ENCODE measurements around the gene ARHGEF25. TPM values are rescaled to one million over a fixed set of nuclear protein-coding genes. Genes with fewer than 3 reads are reported as not detected.
"Not testable (repeated sequence)": the region's sequence is repeated elsewhere in the genome, so short reads cannot be mapped to it uniquely, and the experiment has no call there.

The ARHGEF25 gene
- total RNA-seq, 1 experiment from 2014 or later = 5.2 TPM

GRCh38 chr12:57568838-57569237 lies 42.4 kb upstream of the ARHGEF25 start:
- no peak overlapping the region for H3K4me3 Mint-ChIP-seq (ENCODE audit: unreplicated experiment)
- BruUV-seq (replicated peaks) = no TSS peak
- Histone ChIP-seq H3K36me3 (ENCODE audit: control insufficient read depth, insufficient read depth, low read length) (no peaks in the 10 kb centered on the region), H3K9me3 (no peaks in the 10 kb centered on the region), H3K4me3 (ENCODE audit: low read depth, low read length) (no peak overlapping the region), H3K4me1 (no peaks in the 10 kb centered on the region), H3K27me3 (replicated peaks; ENCODE audit: control insufficient read depth, insufficient read depth, low read length) (no peaks in the 10 kb centered on the region)
- peaks cover 10% of the 10 kb centered on the region for H3K27me3 Mint-ChIP-seq (ENCODE audit: insufficient read depth, unreplicated experiment)
- TF ChIP-seq, protein P1, sequence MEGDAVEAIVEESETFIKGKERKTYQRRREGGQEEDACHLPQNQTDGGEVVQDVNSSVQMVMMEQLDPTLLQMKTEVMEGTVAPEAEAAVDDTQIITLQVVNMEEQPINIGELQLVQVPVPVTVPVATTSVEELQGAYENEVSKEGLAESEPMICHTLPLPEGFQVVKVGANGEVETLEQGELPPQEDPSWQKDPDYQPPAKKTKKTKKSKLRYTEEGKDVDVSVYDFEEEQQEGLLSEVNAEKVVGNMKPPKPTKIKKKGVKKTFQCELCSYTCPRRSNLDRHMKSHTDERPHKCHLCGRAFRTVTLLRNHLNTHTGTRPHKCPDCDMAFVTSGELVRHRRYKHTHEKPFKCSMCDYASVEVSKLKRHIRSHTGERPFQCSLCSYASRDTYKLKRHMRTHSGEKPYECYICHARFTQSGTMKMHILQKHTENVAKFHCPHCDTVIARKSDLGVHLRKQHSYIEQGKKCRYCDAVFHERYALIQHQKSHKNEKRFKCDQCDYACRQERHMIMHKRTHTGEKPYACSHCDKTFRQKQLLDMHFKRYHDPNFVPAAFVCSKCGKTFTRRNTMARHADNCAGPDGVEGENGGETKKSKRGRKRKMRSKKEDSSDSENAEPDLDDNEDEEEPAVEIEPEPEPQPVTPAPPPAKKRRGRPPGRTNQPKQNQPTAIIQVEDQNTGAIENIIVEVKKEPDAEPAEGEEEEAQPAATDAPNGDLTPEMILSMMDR (IDR thresholded peaks at IDR 0.05; ENCODE audit: insufficient read depth in 1 of 2, low read depth in 1 of 2, low read length in 1 of 2, severe bottlenecking in 1 of 2, unreplicated experiment in 1 of 2) = no peak
- DNase-seq = no peak
- no peaks in the 10 kb centered on the region for H3K4me1 Mint-ChIP-seq (ENCODE audit: low read depth, unreplicated experiment)
- no peaks in the 10 kb centered on the region for H3K9me3 Mint-ChIP-seq (ENCODE audit: unreplicated experiment)
- intact Hi-C loops (cut with micrococcal nuclease; ENCODE audit: unreplicated experiment) = no loop called here
- no peak overlapping the region for H3K27ac Mint-ChIP-seq (ENCODE audit: unreplicated experiment)
- CTCF ChIA-PET = no interaction called here
- POLR2A ChIA-PET = no interaction called here
- H3K36me3 Mint-ChIP-seq (ENCODE audit: insufficient read depth, unreplicated experiment) = peaks cover 7% of the 10 kb centered on the region

DNA sequence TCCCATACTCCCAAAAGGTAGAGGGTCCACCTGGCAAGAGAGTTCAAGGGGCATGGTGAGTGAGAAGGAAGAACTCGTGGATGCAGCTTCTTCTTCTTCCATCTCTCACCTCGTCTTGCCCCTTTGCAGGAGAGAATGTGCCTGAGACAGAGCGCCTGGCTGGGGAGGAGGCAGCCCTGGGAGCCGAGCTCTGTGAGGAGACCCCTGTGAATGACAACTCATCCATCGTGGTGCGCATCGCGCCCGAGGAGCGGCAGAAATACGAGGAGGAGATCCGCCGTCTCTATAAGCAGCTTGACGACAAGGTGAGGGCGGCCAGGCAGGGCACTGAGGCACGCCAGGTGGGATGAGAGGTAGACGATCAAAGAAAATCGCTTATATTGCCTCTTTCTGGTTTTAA lies 41.4 kb upstream of the ARHGEF25 start:
- H3K27me3 ChIP-seq (replicated peaks; ENCODE audit: control insufficient read depth, insufficient read depth, low read length) = no peaks in the 10 kb centered on the region
- intact Hi-C loops (cut with micrococcal nuclease; ENCODE audit: unreplicated experiment) = no loop called here
- no peaks in the 10 kb centered on the region for H3K4me1 Mint-ChIP-seq (ENCODE audit: low read depth, unreplicated experiment)
- no peaks in the 10 kb centered on the region for H3K4me1 ChIP-seq
- no peak overlapping the region for H3K4me3 Mint-ChIP-seq (ENCODE audit: unreplicated experiment)
- peaks cover 3% of the 10 kb centered on the region for H3K27me3 Mint-ChIP-seq (ENCODE audit: insufficient read depth, unreplicated experiment)
- H3K36me3 Mint-ChIP-seq (ENCODE audit: insufficient read depth, unreplicated experiment) = peaks cover 7% of the 10 kb centered on the region
- H3K9me3 Mint-ChIP-seq (ENCODE audit: unreplicated experiment) = no peaks in the 10 kb centered on the region
- no peaks in the 10 kb centered on the region for H3K36me3 ChIP-seq (ENCODE audit: control insufficient read depth, insufficient read depth, low read length)
- no peaks in the 10 kb centered on the region for H3K9me3 ChIP-seq
- H3K4me3 ChIP-seq (ENCODE audit: low read depth, low read length) = no peak overlapping the region
- H3K27ac Mint-ChIP-seq (ENCODE audit: unreplicated experiment) = no peak overlapping the region
- no peak for DNase-seq
- no TSS peak for BruUV-seq (replicated peaks)
- ChIA-PET CTCF (no interaction called here), POLR2A (no interaction called here)
- TF ChIP-seq, protein P1 (IDR thresholded peaks at IDR 0.05; ENCODE audit: insufficient read depth in 1 of 2, low read depth in 1 of 2, low read length in 1 of 2, severe bottlenecking in 1 of 2, unreplicated experiment in 1 of 2) = no peak

DNA sequence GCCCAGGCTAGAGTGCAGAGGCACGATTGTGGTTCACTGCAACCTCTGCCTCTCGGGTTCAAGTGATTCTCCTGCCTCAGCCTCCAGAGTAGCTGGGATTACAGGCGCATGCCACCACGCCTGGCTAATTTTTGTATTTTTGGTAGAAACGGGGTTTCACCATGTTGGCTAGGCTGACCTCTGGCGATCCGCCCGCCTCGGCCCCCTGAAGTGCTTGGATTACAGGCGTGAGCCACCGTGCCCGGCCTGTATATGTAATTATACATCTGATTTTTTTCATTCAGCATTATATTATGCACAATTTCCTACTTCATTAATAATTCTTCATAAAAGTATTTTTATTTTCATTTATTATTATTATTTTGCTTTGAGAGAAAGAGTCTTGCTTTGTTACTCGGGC lies 40.8 kb upstream of the ARHGEF25 start:
- POLR2A ChIA-PET = not testable (repeated sequence)

More for the DNA sequence above, 40.8 kb upstream of the ARHGEF25 start:
- BruUV-seq (replicated peaks); H3K27ac Mint-ChIP-seq (ENCODE audit: unreplicated experiment); H3K36me3 Mint-ChIP-seq (ENCODE audit: insufficient read depth, unreplicated experiment); H3K4me3 Mint-ChIP-seq (ENCODE audit: unreplicated experiment); DNase-seq; H3K4me1 ChIP-seq; H3K27me3 Mint-ChIP-seq (ENCODE audit: insufficient read depth, unreplicated experiment); H3K4me1 Mint-ChIP-seq (ENCODE audit: low read depth, unreplicated experiment); intact Hi-C loops (cut with micrococcal nuclease; ENCODE audit: unreplicated experiment); H3K27me3 ChIP-seq (replicated peaks; ENCODE audit: control insufficient read depth, insufficient read depth, low read length); H3K36me3 ChIP-seq (ENCODE audit: control insufficient read depth, insufficient read depth, low read length); H3K9me3 Mint-ChIP-seq (ENCODE audit: unreplicated experiment); H3K9me3 ChIP-seq; H3K4me3 ChIP-seq (ENCODE audit: low read depth, low read length): not testable (repeated sequence)
- CTCF ChIA-PET = interaction anchor here (0.9 kb wide), 1 partner anchor 24 kb away, joined by 3 read pairs; no protein-coding TSS in a partner anchor

Data from Caco-2 (cell line).